NT2/D1 (cell line): ENCODE data around the gene KCNK13.

Experiments
- DNase-seq: peaks from one replicate; pipeline ENCODE4 v3.0.0-alpha.2; 2011; ENCODE audit warnings: low read depth, low spot score
- H3K27me3 ChIP-seq: 2 replicates; pipeline ENCODE4 v1.6.0; 2011; ENCODE audit warnings: mild to moderate bottlenecking; ENCODE audit not compliant: insufficient read length, insufficient read depth
- H3K36me3 ChIP-seq: 2 replicates; pipeline ENCODE4 v1.6.1; 2011; ENCODE audit warnings: mild to moderate bottlenecking, low read length, mixed read lengths; ENCODE audit not compliant: insufficient read depth, insufficient read length
- H3K4me1 ChIP-seq: 2 replicates; pipeline ENCODE4 v1.5.1; 2011; ENCODE audit not compliant: insufficient read depth, insufficient read length
- H3K4me3 ChIP-seq: 2 replicates; pipeline ENCODE4 v1.5.1; 2011; ENCODE audit warnings: low read depth; ENCODE audit not compliant: insufficient read length
- H3K9ac ChIP-seq: 2 replicates; pipeline ENCODE4 v1.6.0; 2011; ENCODE audit warnings: low read depth; ENCODE audit not compliant: insufficient read length
- H3K9me3 ChIP-seq: 2 replicates; pipeline ENCODE4 v1.5.1; 2011; ENCODE audit warnings: mild to moderate bottlenecking, low read length; ENCODE audit not compliant: insufficient read depth
- SUZ12 ChIP-seq: IDR thresholded peaks from 2 replicates; pipeline ENCODE4 v1.6.1; 2011; ENCODE audit not compliant: insufficient read length, insufficient read depth; ENCODE audit errors: extremely low read depth
- YY1 ChIP-seq: IDR thresholded peaks from 2 replicates; pipeline ENCODE4 v1.6.1; 2011; ENCODE audit not compliant: insufficient read length, insufficient read depth
- ZNF274 ChIP-seq: IDR thresholded peaks from 2 replicates; pipeline ENCODE4 v1.6.1; 2011; ENCODE audit warnings: mild to moderate bottlenecking, low read depth, low read length

KCNK13 gene

GRCh38 chr14:90159688-90160087, 97.9 kb downstream of the KCNK13 start:
- TF ChIP-seq ZNF274 (no peak), YY1 (no peak), SUZ12 (no peak)
- H3K4me3 ChIP-seq: no peak overlapping the region
- no peaks in the 10 kb centered on the region for H3K36me3 ChIP-seq
- no peak overlapping the region for H3K9ac ChIP-seq
- H3K9me3 ChIP-seq: no peaks in the 10 kb centered on the region
- no peak for DNase-seq
- H3K4me1 ChIP-seq: no peaks in the 10 kb centered on the region
- H3K27me3 ChIP-seq: no peaks in the 10 kb centered on the region

GRCh38 chr14:90161129-90161528, 99.3 kb downstream of the KCNK13 start:
- TF ChIP-seq YY1: no peak
- no peak for TF ChIP-seq ZNF274
- no peak for TF ChIP-seq SUZ12

DNA sequence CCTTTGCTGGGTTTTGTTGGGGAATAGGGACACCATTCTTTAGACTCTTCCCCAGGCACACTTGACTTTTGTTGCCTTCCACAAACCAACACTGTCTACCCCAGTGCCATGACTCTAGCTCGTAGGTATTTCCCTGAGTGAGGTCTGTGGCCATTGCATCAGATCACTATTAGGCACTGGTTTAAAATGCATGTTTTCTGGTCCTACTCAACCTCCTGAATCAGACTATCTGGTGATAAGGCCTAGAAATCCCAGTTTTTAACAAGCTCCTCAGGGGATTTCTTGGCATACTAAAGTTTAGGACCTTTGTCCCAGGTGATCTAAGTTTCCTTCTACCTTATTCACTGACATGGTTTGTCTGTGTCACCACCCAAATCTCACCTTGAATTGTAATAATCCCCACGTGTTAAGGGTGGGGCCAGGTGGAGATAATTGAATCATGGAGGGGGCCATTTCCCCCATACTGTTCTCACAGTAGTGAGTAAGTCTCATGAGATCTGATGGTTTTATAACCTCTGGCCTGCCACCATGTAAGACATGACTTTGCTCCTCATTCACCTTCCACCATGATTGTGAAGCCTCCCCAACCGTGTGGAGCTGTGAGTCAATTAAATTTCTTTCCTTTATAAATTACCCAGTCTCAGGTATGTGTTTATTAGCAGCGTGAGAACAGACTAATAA, 106.8 kb downstream of the KCNK13 start:
- Histone ChIP-seq H3K9me3 (no peaks in the 10 kb centered on the region; the same call in 1 of the 2 replicates), H3K9ac (no peak overlapping the region), H3K4me1 (no peaks in the 10 kb centered on the region), H3K36me3 (no peaks in the 10 kb centered on the region), H3K4me3 (no peak overlapping the region), H3K27me3 (no peaks in the 10 kb centered on the region)
- TF ChIP-seq SUZ12 (no peak), ZNF274 (no peak), YY1 (no peak)
- no peak for DNase-seq

More at GRCh38 chr14:90161129-90161528, 99.3 kb downstream of the KCNK13 start:
- Histone ChIP-seq H3K9ac (no peak overlapping the region), H3K4me1 (no peaks in the 10 kb centered on the region), H3K36me3 (no peaks in the 10 kb centered on the region), H3K9me3 (no peaks in the 10 kb centered on the region; the same call in 1 of the 2 replicates), H3K4me3 (no peak overlapping the region), H3K27me3 (no peaks in the 10 kb centered on the region)
- DNase-seq: no peak

DNA sequence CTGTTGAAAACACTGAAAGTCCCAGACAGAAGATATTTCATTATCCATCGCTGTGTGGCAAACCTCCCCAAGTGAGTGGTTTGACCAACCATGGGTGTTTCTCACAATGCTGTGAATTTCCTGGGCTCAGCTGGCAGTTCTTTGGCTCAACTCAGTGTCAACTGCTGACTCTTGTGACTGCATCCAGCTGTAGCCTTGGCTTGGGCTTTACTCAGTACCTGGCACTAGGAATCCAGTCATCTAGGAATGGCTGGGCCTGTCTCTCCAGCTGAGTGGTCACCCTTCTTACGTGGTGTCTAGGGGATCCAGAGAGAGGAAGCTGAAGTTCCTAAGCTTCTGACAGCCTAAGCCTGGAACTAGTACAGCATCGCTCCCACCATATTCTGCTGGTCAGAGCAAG, 113.8 kb downstream of the KCNK13 start:
- Histone ChIP-seq H3K36me3 (no peaks in the 10 kb centered on the region), H3K4me3 (no peak overlapping the region), H3K9ac (no peak overlapping the region), H3K27me3 (no peaks in the 10 kb centered on the region), H3K9me3 (no peaks in the 10 kb centered on the region), H3K4me1 (no peaks in the 10 kb centered on the region)
- DNase-seq: no peak
- TF ChIP-seq ZNF274 (no peak), YY1 (no peak), SUZ12 (no peak)

DNA sequence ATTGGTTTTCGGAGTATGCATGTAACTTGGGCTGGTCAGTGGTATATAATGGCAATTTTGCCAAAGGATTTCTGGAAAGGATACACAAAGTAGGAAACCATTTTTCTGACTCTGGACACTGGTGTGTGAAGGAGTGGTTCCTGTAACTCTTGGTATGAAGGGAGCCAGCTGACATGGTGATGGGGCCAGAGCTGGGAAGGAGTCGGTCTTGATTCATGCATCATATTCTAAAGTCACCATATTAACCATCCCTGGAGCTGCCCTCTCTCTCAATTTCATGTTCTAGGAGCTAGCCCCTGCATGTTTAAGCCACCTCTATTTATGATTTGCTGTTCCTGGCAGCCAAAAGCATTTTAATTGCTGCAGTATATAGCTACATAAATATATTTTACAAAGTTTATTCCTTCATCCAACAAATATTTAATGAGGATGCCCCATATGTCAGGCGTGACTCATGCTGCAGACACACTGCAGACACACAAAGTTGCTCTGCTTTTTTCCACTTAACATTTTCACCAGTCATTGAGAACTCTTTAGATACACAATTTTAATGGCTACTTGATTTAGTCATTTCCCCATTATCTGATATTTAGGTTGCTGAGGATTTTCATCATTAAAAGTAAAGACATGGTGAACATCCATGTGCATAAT, 115.9 kb downstream of the KCNK13 start:
- no peak overlapping the region for H3K4me3 ChIP-seq
- no peaks in the 10 kb centered on the region for H3K4me1 ChIP-seq
- no peak for TF ChIP-seq YY1
- TF ChIP-seq SUZ12: no peak
- no peak for TF ChIP-seq ZNF274
- no peak for DNase-seq
- no peaks in the 10 kb centered on the region for H3K9me3 ChIP-seq
- H3K9ac ChIP-seq: no peak overlapping the region
- no peaks in the 10 kb centered on the region for H3K36me3 ChIP-seq
- H3K27me3 ChIP-seq: peaks cover 3% of the 10 kb centered on the region

DNA sequence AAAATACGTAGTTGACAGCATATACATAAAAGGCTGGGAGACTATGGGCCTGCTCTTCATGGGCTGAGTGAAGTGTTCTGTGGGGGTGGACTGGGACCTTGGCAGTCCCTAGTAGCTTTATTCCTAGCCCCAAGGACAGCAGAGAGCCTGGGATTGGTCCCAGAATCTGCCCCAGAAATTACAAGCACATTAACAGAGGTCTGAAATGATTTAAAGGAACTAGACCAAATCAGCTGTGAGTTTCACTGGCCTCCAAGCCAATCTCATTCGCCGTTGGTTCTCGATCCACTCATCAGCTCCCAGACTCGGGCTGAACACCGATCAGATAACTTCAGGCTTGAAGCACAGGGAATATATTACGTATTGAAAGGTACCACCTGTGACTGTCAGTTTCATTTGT, 117.6 kb downstream of the KCNK13 start:
- H3K9me3 ChIP-seq: no peaks in the 10 kb centered on the region
- H3K27me3 ChIP-seq: peaks cover 3% of the 10 kb centered on the region
- no peak for TF ChIP-seq ZNF274
- no peak for TF ChIP-seq YY1
- TF ChIP-seq SUZ12: no peak
- no peaks in the 10 kb centered on the region for H3K4me1 ChIP-seq
- H3K4me3 ChIP-seq: no peak overlapping the region
- no peaks in the 10 kb centered on the region for H3K36me3 ChIP-seq
- no peak for DNase-seq
- no peak overlapping the region for H3K9ac ChIP-seq

- TF ChIP-seq SUZ12 (no peak), YY1 (no peak), ZNF274 (no peak)
- no peak for DNase-seq
- H3K9ac ChIP-seq: no peak overlapping the region
These were observed 118.3 kb downstream of the KCNK13 start for GRCh38 chr14:90179809-90180779.

More at GRCh38 chr14:90179809-90180779, 118.3 kb downstream of the KCNK13 start:
- H3K27me3 ChIP-seq: peaks cover 3% of the 10 kb centered on the region
- H3K4me1 ChIP-seq: no peaks in the 10 kb centered on the region
- H3K36me3 ChIP-seq: no peaks in the 10 kb centered on the region
- no peak overlapping the region for H3K4me3 ChIP-seq
- no peaks in the 10 kb centered on the region for H3K9me3 ChIP-seq
